Measurements from ENCODE around the gene CLDN20.

DNA sequence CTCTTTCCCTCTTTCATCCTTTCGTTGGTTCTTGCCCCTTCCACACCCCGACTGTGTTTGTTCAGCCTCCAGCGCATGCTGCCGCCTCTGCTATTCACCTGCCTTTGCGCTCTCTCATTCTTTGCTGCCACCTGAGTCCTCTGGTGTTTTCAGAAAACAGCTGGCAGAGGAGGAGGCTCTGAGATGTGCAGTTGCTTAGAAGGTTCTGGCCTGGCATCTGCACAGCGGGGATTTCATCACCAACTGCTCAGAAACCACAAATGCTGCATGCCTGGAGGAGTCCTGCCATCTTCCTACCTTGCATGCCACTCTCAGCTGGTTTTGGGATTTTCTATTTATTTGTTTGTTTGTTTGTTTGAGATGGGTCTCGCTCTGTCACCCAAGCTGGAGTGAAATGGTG is 39.2 kb upstream of the CLDN20 start:
- TF ChIP-seq, protein P1, sequence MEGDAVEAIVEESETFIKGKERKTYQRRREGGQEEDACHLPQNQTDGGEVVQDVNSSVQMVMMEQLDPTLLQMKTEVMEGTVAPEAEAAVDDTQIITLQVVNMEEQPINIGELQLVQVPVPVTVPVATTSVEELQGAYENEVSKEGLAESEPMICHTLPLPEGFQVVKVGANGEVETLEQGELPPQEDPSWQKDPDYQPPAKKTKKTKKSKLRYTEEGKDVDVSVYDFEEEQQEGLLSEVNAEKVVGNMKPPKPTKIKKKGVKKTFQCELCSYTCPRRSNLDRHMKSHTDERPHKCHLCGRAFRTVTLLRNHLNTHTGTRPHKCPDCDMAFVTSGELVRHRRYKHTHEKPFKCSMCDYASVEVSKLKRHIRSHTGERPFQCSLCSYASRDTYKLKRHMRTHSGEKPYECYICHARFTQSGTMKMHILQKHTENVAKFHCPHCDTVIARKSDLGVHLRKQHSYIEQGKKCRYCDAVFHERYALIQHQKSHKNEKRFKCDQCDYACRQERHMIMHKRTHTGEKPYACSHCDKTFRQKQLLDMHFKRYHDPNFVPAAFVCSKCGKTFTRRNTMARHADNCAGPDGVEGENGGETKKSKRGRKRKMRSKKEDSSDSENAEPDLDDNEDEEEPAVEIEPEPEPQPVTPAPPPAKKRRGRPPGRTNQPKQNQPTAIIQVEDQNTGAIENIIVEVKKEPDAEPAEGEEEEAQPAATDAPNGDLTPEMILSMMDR (IDR thresholded peaks at IDR 0.05), result no peak
- TF ChIP-seq ZFX (IDR thresholded peaks at IDR 0.05; ENCODE audit: borderline replicate concordance), result no peak
